HCT116 (cell line): ENCODE measurements around the gene BLTP3B.

Experiments used
- CTCF ChIP-seq, 3 experiments: fragments of 200-600 bp in 1 of 3; sonication (generic) in 1 of 3; IDR thresholded peaks in 2 of 3; conservative IDR thresholded peaks in 1 of 3; 2 replicates each; pipeline ENCODE4 v1.5.1; 2012 to 2017; ENCODE audit warnings: low read depth in 2 of 3, low read length in 2 of 3, antibody characterized with exemption in 1 of 3, borderline replicate concordance in 1 of 3, control low read depth in 1 of 3, mild to moderate bottlenecking in 1 of 3, mixed read lengths in 1 of 3, mixed run types in 1 of 3, moderate library complexity in 1 of 3; ENCODE audit not compliant: insufficient read depth in 1 of 3
- EZH2phosphoT487 ChIP-seq: fragments of 200-600 bp; IDR thresholded peaks from 2 replicates; pipeline ENCODE4 v1.6.1; 2018; ENCODE audit warnings: antibody characterized with exemption, borderline replicate concordance

- TF ChIP-seq CTCF (IDR thresholded peaks at IDR 0.05 in 2 of 3, conservative IDR thresholded peaks at IDR 0.05 in 1 of 3; ENCODE audit: borderline replicate concordance in 1 of 3, insufficient read depth in 1 of 3, low read depth in 2 of 3, low read length in 2 of 3) (no peak), EZH2phosphoT487 (no peak)
These were observed 27.7 kb upstream of the BLTP3B start for GRCh38 chr12:100170313-100170858.
